K562 (cell line): Measurements from ENCODE around the gene ZFYVE28. TPM values are rescaled to one million over a fixed set of nuclear protein-coding genes. Genes with fewer than 3 reads are reported as not detected.

Source experiments
- BHLHE40 ChIP-seq: IDR thresholded peaks from 2 replicates; pipeline ENCODE4 v1.6.1; 2011; ENCODE audit warnings: low read length, improper control_type of control experiment
- ERF ChIP-seq: fragments of 450-650 bp; formaldehyde crosslinking; IDR thresholded peaks from 2 replicates; pipeline ENCODE4 v1.4.0; 2020; ENCODE audit warnings: mild to moderate bottlenecking, mixed read lengths
- HLTF ChIP-seq: fragments of 450-650 bp; IDR thresholded peaks from 2 replicates; pipeline ENCODE4 v1.6.1; 2016
- MAFG ChIP-seq: fragments of 450-650 bp; conservative IDR thresholded peaks from 2 replicates; pipeline ENCODE4 v1.6.1; 2016; ENCODE audit warnings: missing genetic modification characterization, missing compliant biosample characterization
- OTX1 ChIP-seq: fragments of 450-650 bp; formaldehyde crosslinking; IDR thresholded peaks from 2 replicates; pipeline ENCODE4 v1.4.0; 2022; ENCODE audit warnings: mild to moderate bottlenecking
- POLR2G ChIP-seq: fragments of 200-400 bp; formaldehyde crosslinking; IDR thresholded peaks from 2 replicates; pipeline ENCODE4 v1.6.1; 2017; ENCODE audit warnings: low read depth, mild to moderate bottlenecking, antibody characterized with exemption, low read length, moderate library complexity
- POU5F1 ChIP-seq: fragments of 150-350 bp; IDR thresholded peaks from 2 replicates; pipeline ENCODE4 v1.6.1; 2014; ENCODE audit warnings: borderline replicate concordance, low read length, low read depth, mild to moderate bottlenecking; ENCODE audit not compliant: partially characterized antibody
- STAG1 ChIP-seq: sonication (generic); formaldehyde crosslinking; IDR thresholded peaks from 2 replicates; pipeline ENCODE4 v1.5.0; 2020; ENCODE audit warnings: missing genetic modification reagents, borderline replicate concordance
- ZMIZ1 ChIP-seq, 2 experiments: fragments of 150-350 bp in 1 of 2; IDR thresholded peaks; 2 replicates each; pipeline ENCODE4 v1.6.1; 2012 to 2016; ENCODE audit warnings: low read depth in 2 of 2, low read length in 2 of 2, mild to moderate bottlenecking in 1 of 2, moderate library complexity in 1 of 2
- ZNF584 ChIP-seq: fragments of 200-800 bp; sonication (Bioruptor generic); IDR thresholded peaks from 2 replicates; pipeline ENCODE4 v1.6.1; 2016; ENCODE audit warnings: low read depth, mild to moderate bottlenecking, missing genetic modification characterization, missing compliant biosample characterization
- ZNF592 ChIP-seq: fragments of 450-650 bp; IDR thresholded peaks from 2 replicates; pipeline ENCODE4 v1.6.1; 2017; ENCODE audit warnings: antibody characterized with exemption, mild to moderate bottlenecking
- polyA plus RNA-seq, 8 experiments: library from polyadenylated mRNA; depleted of rRNA in 4 of 8; stranded (reverse) in 5 of 8; unstranded in 3 of 8; fragments of >200 nt; fragmentation: Nextera tagmentation in 2 of 8; fragmentation: Illumina TruSeq in 1 of 8; extraction: Ambion mirVana in 2 of 8; extraction: Trizol in 1 of 8; gene quantifications; 2 replicates each; pipeline versions ENCODE4 v1.2.1 to v1.2.3, GENCODE V29; 2011 to 2014; ENCODE audit warnings: inconsistent platforms in 1 of 8, missing spikeins in 1 of 8
- total RNA-seq, 7 experiments: library from RNA; depleted of rRNA in 6 of 7; stranded (reverse); fragments of >200 nt in 6 of 7; fragmentation: Illumina TruSeq in 2 of 7; extraction: Trizol in 2 of 7; gene quantifications; 2 replicates each; pipeline versions ENCODE4 v1.2.1 to v1.2.3, GENCODE V29; 2011 to 2021; ENCODE audit warnings: low replicate concordance in 1 of 7
- TF ChIP-seq, protein P1 (sequence below): fragments of 250-450 bp; sonication (Bioruptor Pico); IDR thresholded peaks from 2 replicates; pipeline ENCODE4 v1.4.0; 2020; ENCODE audit warnings: borderline replicate concordance
- TF ChIP-seq, protein P2 (sequence below): sonication (generic); formaldehyde crosslinking; IDR thresholded peaks from 2 replicates; pipeline ENCODE4 v1.8.0; 2022; ENCODE audit warnings: missing genetic modification reagents, mild to moderate bottlenecking, moderate library complexity, borderline replicate concordance

The ZFYVE28 gene
- total and polyA plus RNA-seq, 9 of the 15 experiments (the other 6 are each of a cell fraction or from before 2014, with no cell fraction given) = 1.3 to 24.8 (median 8.9) TPM

DNA sequence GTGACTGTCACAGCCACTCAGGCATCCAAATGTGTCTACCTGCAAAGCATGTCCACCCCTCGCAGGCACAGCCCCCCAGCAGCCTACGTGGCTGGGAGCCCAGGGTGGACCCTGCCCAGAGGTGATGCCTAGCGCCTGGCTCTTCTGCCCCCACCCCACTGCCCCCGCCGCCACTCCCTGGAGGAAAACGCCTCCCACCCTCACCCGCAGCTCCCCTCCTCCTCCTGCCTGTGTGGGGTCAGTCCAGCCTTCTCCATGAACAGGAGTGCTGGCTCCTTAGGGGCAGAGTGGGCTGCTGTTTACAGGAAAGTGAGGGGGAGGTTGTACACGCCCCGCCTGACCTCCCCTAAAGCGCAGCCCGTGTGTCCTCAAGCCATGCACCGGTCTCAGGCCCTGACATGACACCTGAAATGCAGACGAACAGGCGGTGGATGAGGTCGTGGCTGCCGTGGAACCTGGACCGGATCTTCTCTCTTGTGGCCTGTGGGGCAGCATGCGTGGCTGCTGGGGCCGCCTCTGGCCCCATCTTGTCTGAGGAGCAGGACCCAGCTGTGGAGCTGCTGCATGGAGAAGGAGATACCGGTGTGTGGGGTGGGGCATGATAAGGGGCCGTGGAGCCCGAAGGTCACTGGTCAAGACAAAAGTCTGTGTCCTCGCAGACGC lies 144.7 kb downstream of the ZFYVE28 start (continued):
- TF ChIP-seq, protein P1, sequence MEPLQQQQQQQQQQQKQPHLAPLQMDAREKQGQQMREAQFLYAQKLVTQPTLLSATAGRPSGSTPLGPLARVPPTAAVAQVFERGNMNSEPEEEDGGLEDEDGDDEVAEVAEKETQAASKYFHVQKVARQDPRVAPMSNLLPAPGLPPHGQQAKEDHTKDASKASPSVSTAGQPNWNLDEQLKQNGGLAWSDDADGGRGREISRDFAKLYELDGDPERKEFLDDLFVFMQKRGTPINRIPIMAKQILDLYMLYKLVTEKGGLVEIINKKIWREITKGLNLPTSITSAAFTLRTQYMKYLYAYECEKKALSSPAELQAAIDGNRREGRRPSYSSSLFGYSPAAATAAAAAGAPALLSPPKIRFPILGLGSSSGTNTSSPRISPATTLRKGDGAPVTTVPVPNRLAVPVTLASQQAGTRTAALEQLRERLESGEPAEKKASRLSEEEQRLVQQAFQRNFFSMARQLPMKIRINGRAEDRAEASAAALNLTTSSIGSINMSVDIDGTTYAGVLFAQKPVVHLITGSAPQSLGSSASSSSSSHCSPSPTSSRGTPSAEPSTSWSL = no peak
- no peak for TF ChIP-seq BHLHE40
- no peak for TF ChIP-seq POU5F1
- no peak for TF ChIP-seq OTX1
- TF ChIP-seq POLR2G = no peak
- TF ChIP-seq, protein P2, sequence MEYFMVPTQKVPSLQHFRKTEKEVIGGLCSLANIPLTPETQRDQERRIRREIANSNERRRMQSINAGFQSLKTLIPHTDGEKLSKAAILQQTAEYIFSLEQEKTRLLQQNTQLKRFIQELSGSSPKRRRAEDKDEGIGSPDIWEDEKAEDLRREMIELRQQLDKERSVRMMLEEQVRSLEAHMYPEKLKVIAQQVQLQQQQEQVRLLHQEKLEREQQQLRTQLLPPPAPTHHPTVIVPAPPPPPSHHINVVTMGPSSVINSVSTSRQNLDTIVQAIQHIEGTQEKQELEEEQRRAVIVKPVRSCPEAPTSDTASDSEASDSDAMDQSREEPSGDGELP (CRISPR knock-in tag) = peak; percentile 96
- peak; percentile 67; the same call in 1 of the 2 replicates for TF ChIP-seq ZNF592
- no peak for TF ChIP-seq ZNF584 (CRISPR knock-in tag)
- TF ChIP-seq HLTF = no peak
- no peak for TF ChIP-seq MAFG (tag)
- TF ChIP-seq ZMIZ1 (IDR thresholded peaks at IDR 0.05; ENCODE audit: low read depth in 2 of 2, low read length in 2 of 2) = no peak
- no peak for TF ChIP-seq ERF
- no peak for TF ChIP-seq STAG1 (CRISPR knock-in tag)
